ENCODE measurements around the gene ILF3. TPM values are rescaled to one million over a fixed set of nuclear protein-coding genes. Genes with fewer than 3 reads are reported as not detected.

The ILF3 gene
- total RNA-seq, 1 donor from 2014 or later: 387 TPM

- intact Hi-C loops (cut with micrococcal nuclease): no loop called here
These were observed 11.5 kb upstream of the ILF3 start for GRCh38 chr19:10642473-10643171.

DNA sequence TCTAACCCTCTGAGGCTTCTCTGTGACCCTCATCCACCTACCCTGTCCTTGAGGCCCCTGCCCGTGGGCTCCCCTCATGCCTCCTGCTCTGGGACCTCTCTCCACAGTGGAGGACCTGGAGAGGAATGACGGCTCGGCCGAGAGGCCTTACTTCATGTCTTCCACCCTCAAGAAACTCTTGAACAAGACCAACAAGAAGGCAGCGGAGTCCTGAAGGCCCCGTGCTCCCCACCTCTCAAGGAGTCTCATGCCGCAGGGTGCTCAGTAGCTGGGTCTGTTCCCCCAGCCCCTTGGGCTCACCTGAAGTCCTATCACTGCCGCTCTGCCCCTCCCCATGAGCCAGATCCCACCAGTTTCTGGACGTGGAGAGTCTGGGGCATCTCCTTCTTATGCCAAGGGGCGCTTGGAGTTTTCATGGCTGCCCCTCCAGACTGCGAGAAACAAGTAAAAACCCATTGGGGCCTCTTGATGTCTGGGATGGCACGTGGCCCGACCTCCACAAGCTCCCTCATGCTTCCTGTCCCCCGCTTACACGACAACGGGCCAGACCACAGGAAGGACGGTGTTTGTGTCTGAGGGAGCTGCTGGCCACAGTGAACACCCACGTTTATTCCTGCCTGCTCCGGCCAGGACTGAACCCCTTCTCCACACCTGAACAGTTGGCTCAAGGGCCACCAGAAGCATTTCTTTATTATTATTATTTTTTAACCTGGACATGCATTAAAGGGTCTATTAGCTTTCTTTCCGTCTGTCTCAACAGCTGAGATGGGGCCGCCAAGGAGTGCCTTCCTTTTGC, 10.8 kb upstream of the ILF3 start:
- intact Hi-C loops (cut with micrococcal nuclease): no loop called here

DNA sequence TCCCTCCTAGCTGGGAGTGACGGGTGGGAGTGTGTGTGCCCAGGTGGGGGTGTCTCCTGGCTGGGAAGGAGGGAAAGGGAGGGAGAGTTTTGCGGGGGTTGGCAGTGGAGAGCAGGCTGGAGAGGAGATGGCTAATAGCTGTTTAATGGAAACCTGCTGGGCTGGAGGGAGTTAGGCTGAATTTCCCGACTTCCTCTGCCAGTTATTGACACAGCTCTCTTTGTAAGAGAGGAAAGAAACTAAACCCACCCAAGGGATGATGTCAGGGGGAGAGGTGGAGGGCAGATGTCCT, 10.2 kb upstream of the ILF3 start:
- intact Hi-C loops (cut with micrococcal nuclease): loop anchor here (1.0 to 2.0 kb wide), 3 partner anchors 55 to 71 kb away; no protein-coding TSS in a partner anchor

GRCh38 chr19:10644260-10645007, 9.7 kb upstream of the ILF3 start:
- intact Hi-C loops (cut with micrococcal nuclease): loop anchor here (1.0 to 2.0 kb wide), 3 partner anchors 55 to 72 kb away; no protein-coding TSS in a partner anchor

DNA sequence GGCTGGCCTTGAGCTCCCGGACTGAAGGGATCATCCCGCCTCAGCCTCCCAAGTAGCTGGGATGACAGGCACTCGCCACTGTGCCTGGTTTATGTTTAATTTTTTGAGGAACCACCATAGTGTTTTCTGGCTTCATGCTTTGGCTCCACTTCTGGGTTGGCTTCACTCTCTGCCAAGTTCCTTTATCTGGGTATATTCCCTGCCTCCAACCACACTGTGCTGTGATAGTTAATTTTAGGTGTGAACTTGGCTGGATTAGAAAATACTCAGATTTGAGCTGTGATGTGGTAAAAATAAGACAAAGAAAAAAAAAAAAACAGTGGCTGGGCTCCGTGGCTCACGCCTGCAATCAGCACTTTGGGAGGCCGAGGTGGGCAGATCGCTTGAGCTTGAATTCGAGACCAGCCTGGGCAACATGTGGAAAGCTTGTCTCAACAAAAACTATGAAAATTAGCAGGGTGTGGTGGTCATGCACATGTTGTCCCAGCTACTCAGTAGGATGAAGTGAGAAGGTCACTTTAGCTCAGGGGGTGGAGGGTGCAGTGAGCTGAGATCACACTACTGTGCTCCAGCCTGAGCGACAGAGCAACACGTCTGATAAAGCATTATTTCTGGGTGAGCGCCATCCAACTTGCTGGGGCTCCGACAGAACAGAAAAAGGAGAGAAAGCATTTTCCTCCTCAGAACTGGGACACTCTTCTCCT, 7.5 kb upstream of the ILF3 start:
- intact Hi-C loops (cut with micrococcal nuclease): no loop called here

DNA sequence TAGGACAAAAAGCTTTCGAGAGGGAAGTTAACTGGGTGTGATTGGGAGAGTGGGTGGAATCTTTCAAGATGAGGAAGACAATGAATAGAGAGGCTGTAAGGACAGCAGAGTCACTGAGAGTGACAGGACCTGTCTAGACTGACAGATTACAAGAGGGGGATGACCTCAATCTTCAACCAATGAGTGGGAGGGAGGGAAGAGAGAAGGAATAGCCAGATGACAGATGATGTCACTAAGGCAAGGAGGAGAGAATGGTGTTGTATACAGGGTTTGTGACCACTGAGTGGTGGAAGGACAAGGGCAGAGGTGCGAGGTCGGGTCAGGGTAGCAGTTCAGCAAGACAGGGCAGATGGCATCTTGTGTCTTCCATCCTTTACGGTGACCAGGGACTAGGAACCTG, 5.8 kb upstream of the ILF3 start:
- intact Hi-C loops (cut with micrococcal nuclease): no loop called here

- intact Hi-C loops (cut with micrococcal nuclease): loop anchor here (2.0 to 10.0 kb wide), 5 partner anchors 71 to 457 kb away; partner anchors contain the start of genes DNMT1 and PDE4A
These were observed 2.3 kb upstream of the ILF3 start for GRCh38 chr19:10651851-10652250.

DNA sequence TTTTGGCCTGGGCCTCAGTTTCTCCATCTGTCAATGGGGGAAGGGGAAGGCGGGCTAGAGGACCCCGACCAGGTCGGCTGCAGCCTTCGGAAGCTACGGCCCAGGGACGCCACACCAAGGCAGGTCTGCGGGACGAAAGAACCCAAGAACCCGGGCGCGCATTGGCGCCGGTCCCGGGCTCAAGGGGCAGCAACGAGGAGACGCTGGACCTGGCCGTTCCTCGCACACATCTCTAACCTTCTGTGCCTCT, 739 bp upstream of the ILF3 start:
- intact Hi-C loops (cut with micrococcal nuclease): loop anchor here (1.0 to 10.0 kb wide), 10 partner anchors 42 to 459 kb away; partner anchors contain the start of genes DNMT1, PDE4A, RAVER1 and TMED1

- intact Hi-C loops (cut with micrococcal nuclease): loop anchor here (1.0 to 10.0 kb wide), 12 partner anchors 62 to 780 kb away; partner anchors contain the start of genes CARM1, CDC37, DNMT1 and ODAD3
These were observed 687 bp downstream of the ILF3 start for GRCh38 chr19:10654610-10655456.

DNA sequence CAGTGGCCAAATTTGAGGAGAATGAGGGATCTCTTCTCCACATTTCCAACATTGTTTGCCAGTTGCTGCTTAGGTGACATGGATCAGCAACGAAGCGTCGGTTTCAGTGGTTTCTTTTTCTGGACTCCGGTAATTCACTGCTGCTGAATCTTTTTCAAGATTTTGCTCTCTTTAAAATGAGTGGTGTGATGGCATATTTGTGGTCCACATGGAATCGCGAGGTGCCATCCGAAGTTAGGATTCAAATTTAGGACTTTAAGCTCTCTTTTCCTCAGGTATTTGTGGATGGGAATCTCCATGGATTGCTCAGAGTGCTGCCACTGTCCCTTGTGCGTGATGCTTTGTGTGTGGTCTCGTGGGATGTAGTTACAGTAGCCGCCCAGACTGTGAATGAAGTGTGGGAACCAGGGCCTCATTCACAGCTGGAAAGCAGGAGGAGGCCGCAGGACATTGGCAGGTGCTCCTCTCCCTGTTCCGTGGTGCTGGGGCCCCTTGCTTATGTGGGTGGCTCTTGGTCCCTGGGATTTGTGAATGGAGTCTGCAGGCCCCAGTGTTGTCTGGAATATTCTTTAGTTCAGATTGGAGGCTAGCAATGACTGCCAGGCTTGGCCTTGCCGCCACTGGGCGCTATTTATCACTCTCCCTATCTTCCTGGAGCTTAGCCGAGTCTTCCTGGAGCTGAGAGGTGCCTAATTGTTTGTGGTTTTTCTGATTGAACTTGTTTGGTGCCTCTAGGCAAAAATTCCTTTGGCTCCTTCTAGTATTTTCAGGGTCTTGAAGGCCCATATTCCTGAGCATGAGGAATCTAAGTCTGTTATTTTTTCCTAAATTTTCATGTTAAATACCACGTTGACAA, 1.5 kb downstream of the ILF3 start:
- intact Hi-C loops (cut with micrococcal nuclease): loop anchor here (2.0 to 10.0 kb wide), 3 partner anchors 439 to 779 kb away; partner anchors contain the start of genes DNMT1, ODAD3 and PRKCSH

DNA sequence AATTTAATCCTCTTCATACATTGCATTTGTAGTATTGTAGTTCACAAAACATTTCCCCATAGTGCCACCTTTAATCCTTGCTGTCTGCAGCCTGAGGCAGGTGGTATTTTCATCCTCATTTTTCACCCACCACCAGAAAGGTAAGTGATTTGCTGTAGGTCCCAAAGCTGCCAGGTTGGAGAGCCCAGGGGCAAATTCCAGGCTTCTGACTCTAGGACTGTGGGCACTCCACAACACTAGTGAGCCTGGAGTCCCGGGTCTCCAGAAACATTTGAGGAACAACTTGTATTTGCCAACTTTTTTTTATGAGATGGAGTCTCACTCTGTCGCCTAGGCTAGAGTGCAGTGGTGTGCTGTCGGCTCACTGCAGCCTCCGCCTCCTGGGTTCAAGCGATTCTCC, 6.2 kb downstream of the ILF3 start:
- intact Hi-C loops (cut with micrococcal nuclease): no loop called here

DNA sequence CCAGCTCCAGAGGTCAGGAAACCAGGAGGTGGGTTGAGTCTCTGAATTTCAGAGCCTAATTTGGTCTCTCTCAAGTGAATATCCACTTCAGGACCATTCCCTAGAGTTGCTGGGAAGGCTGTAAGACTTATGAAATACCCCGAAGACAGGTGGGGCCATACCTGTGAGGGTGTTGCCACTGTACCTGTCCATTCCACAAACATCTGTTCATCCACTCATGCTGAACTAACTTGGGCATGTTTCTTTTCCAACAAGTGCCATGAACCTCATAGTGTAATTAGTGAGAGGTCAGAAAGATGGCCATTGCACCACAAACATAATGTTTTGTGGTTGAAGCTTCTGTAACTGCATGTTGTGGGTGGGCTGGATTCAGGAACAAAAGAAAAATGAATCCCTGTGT, 7.8 kb downstream of the ILF3 start:
- intact Hi-C loops (cut with micrococcal nuclease): no loop called here

DNA sequence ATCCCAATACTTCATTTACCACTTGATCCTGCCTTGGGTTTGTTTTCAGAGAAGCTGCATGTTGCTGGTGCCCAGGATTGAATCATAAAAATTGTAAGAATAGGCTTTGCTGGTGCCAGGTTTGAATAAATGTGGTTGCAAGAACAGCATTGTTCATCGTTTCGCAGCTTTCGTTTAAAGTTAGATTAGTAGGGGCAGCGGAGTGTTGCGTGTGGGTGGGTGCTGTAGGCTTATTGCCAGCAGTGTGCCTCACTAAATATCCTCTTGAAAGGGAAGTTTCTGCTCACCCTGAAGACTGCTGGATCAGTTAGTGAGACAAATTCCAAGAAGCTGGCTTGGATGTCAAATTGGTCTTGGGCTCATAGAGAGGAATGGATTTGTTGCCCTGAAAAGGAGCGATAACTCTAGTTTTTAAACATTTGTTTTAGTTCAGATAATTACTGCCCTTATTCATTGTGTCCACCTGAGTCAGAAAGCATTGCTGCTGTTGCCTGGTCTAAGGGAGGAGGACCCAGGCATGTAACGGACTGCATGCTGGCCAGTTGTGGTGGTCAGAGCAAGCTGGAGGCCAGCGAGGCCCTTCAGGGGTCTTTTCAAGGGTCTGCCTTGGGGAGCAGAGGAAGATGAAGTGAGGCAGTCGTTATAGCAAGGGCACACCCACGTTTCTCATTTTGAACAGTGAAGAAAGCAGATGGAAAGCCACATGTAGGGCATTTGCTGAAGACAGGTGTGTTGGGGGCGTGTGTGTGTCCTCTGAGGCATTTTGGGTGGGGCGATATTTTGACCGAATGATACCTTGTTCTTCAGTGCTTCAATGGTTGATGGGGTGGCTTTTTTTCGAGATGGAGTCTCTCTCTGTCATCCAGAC, 8.5 kb downstream of the ILF3 start:
- intact Hi-C loops (cut with micrococcal nuclease): loop anchor here (1.0 kb wide), 1 partner anchor 9 kb away; no protein-coding TSS in a partner anchor

DNA sequence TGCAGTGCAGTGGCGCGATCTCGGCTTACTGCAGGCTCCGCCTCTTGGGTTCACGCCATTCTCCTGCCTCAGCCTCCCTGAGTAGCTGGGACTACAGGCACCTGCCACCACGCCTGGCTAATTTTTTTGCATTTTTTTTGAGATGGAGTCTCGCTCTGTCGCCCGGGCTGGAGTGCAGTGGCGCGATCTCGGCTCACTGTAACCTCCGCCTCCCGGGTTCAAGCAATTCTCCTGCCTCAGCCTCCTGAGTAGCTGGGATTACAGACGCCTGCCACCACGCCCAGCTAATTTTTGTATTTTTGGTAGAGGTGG, 9.1 kb downstream of the ILF3 start:
- intact Hi-C loops (cut with micrococcal nuclease): loop anchor here (1.0 kb wide), 1 partner anchor 8 kb away; no protein-coding TSS in a partner anchor

DNA sequence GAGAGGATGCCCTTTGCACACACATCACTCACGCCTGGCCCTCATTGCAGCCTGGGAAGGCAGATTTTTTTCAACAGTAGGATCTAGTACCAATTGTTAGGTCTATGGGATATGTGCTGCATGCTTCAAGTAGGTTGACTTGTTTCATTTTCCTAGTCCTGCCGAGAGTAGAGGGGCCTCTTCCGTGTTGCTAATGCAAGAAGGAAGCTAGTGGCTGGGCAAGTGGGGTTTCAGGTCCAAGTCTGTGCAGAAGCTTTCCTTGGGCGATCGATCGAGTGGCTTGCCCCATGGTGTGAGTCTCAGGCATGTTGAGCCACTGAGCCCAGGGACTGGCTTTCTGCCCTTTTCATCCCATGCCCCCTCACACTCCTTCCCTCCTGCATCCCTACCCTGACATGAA, 13.7 kb downstream of the ILF3 start:
- intact Hi-C loops (cut with micrococcal nuclease): no loop called here

DNA sequence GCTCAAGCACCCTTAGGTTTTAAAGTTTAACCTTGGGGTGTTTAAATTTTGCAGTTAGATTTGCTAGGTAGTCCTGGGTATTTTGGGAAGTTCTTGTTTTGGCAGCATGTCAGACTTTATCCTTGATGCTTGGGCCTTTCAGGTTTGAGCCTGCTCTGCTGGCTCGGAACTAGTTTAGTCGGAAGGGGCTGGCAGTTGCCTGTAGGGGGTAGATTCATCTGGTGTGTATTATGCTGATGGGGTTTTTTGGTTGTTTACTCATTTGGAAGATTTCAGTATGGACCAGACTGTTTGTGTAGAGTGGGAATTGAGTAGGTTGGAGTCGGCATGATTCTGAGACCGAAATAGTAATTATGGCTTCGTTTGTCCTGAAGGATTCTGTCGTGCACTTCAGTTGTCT, 15.1 kb downstream of the ILF3 start:
- intact Hi-C loops (cut with micrococcal nuclease): no loop called here

DNA sequence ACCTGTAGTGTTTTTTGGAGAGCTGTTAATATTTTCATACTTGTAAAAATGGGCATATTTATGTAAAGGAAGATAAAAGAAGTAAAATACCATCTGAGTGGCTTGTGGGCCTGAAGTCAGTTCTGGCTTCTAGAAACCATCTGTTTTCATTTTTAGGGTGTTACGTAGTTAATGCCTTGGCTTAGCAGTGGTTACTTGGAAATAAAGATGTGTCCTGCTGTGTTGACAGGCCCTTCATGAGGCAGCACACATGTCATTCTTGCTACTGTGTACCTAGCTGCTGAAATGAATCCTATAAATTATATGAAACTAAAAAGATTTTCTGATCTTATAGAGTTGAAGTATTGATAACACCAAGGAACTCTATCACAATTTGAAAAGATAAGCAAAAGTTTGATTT, 16.0 kb downstream of the ILF3 start:
- intact Hi-C loops (cut with micrococcal nuclease): no loop called here

Measured in T-helper 1 cell treated with Interleukin-12 subunit alpha and Interleukin-12 subunit beta and Interleukin-4 antibody, amounts not matched to agents 30 ng/mL and 1 ng/mL, for 36 hours (primary cell).